Activated CD4-positive, CD25-positive, alpha-beta regulatory T cell treated with anti-CD3 and anti-CD28 coated beads, Interleukin-2, amount 50 U/mL, for 24 hours (primary cell): Measurements from ENCODE around the gene MILR1.
"Not testable (repeated sequence)": the region's sequence is repeated elsewhere in the genome, so short reads cannot be mapped to it uniquely, and the experiment has no call there.

Experiments used
- ATAC-seq, 2 donors: fragments of 150-1000 bp; cut with Tn5 transposase; one replicate each; pipeline ENCODE4 v1.10.0; 2021; ENCODE audit warnings: mild to moderate bottlenecking in 1 of 2, moderate library complexity in 1 of 2

The MILR1 gene

DNA sequence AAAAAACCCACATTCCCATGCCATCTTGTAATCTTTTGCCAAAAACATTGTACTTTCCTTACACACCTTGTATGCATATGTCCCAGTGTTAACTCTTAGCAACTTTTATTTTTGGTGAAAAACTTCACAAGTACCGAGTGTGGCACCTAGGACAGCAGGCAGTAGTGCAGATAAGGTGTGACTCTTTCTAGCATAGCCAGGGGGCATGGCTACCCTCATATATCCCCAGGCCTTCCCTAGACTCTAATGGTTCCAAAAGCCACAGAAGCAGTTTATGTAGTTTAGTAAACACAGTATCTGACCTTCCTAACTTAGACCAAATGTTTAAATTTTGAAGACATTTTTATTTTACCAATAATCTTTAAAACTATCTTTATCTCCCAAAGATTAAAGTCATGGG lies 20.5 kb upstream of the MILR1 start:
- no peak for ATAC-seq

DNA sequence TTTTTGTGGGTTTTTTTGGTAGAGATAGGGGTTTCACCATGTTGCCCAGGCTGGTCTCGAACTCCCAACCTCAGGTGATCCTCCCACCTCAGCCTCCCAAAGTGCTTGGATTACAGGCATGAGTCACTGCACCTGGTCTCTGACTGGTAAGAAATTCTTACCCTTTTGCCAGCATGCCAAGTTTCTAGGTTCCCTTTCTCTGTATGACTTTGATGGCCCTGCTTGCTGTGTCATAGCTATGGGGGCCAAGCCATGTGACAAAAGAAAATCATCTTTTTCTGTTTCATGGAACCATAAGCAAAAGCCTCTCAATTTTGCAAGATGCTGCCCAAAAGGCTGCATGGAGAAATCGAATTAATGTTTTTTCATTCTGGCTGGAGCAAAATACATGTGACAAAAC lies 18.9 kb upstream of the MILR1 start:
- ATAC-seq: not testable (repeated sequence)

DNA sequence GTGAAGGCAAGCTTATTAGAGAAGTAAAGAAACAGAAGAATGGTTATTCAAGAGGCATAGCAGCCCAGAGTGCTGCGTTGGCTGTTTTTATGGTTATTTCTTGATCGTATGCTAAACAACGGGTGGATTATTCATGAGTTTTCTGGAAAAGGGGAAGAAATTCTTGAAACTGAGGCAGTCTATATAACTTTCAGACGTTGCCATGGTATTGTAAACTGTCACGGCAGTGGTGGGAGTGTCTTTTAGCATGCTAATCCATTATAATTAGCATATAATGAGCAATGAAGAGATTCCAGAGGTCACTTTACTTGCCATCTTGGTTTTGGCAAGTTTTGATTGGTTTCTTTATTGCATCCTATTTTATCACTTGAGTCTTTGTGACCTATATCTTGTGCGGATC lies 17.4 kb upstream of the MILR1 start:
- ATAC-seq: no peak

DNA sequence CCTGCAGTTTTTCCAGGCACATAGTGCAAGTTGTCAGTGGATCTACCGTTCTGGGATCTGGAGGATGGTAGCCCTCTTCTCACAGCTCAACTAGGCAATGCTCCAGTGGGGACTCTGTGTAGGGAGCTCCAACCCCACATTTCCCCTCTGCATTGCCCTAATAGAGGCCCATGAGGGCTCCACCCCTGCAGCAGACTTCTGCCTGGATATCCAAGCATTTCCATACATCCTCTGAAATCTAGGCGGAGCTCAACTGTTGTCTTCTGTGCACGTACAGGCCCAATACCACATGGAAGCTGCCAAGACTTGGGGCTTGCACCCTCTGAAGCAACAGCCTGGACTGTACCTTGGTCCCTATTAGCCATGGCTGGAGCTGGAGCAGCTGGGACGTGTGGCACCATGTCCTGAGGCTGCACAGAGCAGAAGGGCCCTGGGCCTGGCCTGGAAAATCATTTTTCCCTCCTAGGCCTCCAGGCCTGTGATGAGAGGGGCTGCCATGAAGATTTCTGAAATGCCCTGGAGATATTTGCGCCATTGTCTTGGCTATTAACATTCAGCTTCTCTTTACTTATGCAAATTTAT lies 10.9 kb upstream of the MILR1 start:
- no peak for ATAC-seq

DNA sequence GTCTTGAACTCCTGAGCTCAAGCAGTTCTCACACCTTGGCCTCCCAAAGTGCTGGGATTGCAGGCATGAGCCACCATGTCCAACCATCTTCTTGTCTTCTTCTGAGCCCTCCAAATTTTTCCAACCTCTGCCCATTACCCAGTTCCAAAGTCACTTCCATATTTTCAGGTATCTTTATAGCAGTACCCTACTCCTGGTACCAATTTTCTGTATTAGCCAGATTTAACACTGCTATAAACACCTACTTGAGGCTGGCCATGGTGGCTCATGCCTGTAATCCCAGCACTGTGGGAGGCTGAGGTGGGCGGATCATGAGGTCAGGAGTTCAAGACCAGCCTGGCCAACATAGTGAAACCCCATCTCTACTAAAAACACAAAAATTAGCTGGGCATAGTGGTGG lies 9.4 kb upstream of the MILR1 start:
- not testable (repeated sequence) for ATAC-seq

DNA sequence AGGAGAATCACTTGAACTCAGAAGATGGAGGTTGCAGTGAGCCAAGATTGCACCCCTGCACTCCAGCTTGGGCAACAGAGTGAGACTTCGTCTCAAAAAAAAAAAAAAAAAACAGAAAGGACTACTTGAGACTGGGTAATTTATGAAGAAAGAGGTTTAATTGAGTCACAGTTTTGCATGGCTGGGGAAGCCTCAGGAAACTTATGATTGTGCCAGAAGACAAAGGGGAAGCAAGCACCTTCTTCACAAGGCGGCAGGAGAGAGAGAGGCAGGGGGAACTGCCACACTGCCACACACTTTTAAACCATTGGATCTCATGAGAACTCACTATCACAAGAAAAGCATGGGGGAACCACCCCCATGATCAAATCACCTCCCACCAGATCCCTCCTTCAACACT lies 9.0 kb upstream of the MILR1 start:
- ATAC-seq: no peak

DNA sequence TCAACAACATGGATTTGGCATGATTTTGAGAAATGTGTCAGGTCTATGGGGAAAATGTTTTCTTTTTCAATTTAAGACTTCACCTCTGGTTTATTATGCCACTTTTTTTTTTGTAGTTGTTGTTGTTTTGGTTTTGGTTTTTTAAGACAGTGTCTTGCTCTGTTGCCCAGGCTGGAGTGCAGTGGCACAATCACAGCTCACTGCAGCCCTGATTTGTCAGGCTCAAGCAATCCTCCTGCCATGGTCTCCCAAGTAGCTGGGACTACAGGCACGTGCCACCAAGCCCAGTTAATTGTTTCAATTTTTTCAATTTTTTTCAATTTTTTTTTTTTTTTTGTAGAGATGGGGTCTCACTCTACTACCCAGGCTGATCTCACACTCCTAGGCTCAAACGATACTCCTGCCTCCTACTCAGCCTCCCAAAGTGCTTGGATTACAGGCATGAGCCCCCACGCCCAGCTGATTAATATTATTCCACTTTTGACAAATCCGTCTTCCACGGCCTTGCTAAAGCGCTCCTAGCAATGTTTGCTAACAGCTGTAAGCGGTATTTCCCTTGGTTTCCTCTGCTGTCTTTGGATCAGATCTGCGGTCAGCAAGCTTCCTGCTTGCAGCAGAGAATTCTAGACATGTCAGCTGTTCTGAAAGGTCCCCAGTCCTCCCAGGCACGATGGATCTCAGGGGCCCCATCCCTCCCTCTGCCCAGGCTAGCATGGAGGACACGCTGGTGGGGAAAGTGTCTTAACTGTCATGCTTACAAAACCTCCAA lies 7.0 kb upstream of the MILR1 start:
- ATAC-seq: peak in 1 of 2 donors; percentile 36

DNA sequence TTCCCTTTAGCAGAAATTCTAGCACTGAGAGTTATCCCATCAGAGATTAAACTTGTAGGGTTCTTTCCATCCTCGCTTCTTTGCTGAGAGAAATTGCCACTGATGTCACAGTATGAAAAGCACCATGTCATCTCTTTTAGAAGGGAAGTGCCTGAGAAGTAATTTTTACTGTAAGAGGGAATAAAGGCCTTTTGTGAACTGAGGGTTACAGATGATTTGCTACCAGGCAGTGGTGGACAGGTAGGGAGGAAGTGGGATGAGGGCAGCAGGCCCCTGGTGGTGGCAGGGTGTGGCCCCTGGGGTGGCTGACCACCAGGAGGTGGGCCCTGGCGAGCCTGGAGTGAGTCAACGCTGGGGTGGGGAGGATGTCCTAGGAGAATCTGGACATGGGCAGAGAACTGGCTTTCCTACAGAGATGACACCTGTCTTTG lies 6.4 kb upstream of the MILR1 start:
- no peak for ATAC-seq

DNA sequence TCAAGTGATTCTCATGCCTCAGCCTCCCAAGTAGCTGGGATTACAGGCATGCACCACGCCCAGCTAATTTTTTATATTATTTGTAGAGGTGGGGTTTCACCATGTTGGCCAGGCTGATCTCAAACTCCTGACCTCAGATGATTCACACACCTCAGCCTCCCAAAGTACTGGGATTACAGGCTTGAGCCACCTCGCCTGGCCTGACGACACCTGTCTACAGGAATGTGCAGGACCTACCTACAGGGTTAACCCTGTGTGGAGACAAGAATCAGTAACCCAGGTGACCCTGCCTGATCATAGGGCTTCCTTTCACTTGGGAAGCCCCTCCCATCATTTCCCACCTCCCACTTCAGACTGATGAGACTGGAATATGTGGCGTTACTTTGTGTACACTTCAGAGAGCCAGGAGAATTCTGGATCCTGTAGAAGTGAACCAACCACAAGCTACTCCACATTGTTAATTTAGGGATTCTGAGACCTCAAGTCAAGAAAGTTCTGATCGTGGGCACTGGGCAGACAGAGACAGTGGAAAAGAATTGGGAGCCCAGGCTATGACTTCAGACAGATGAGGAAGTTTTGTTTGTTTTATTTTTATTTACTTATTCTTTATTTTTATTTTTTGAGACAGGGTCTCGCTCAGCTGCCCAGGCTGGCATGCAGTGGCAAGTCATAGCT lies 5.7 kb upstream of the MILR1 start:
- no peak for ATAC-seq

DNA sequence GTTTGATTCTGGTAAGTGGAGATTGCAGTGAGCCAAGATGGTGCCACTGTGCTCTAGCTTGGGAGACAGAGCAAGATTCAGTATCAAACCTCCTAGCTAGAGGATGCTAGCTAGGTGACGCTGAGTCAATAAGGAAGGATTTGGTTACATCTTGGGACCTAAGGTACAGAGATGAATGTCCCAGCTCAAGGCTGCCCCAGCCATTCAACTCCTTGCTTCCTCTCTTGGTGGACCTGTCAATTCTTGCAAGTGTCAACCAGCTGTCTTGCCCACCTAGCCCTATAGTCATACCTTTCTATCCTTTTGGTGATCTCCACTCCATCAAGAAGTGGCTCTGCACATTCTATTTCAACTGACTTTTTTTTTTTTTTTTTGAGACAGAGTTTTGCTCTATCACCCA lies 1.4 kb upstream of the MILR1 start:
- no peak for ATAC-seq

DNA sequence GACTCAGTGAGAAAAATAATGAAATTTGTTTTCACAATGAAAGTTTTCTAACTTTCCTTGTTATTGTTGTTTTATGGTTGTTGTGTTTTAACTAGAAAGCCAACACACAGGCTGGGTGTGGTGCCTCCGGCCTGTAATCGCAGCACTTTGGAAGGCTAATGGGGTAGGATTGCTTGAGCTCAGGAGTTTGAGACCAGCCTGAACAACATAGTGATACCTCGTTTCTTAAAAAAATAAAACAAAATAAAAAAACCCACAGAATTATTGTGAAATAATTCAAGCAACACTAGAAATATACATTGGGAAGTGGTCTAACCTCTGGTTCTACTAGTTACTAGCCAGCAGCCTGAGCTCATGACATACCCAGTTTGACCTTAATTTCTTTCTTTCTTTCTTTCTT lies 630 bp downstream of the MILR1 start:
- no peak for ATAC-seq

DNA sequence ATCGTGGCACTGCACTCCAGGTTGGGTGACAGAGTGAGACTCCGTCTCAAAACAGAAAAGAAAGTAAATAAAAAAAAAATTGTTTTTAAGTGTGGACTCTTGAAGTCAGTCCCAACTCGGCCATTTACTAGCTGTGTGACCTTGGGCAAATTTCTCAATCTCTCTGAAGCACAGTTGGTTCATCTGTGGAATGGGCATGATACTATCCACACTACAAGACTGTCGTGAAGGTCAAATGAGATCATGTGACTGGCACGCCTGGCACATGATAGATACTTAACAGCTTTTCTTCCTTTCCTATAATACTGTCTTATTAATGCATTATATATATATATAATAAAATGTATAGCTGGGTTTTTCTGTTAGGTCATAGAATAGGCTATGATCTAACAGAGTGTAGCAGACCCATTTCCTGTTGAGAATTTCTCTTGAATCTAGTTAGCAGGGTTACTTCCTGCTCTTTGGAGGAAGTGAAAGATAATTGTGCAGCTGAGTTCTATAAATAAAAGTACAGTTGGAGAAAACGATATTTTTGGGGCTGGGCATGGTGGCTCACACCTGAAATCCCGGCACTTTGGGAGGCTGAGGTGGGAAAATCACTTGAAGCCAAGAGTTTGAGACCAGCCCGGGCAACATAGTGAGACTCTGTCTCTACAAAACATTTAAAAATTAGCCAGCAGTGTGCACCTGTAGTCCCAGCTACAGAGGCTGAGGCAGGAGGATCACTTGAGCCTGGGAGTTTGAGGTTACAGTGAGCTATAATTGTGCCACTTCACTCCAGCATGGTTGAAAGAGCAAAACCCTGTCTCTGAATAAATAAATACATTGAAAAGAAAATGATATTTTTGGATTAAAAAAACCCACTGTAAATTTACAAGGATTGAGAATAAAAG lies 7.3 kb downstream of the MILR1 start:
- no peak for ATAC-seq

DNA sequence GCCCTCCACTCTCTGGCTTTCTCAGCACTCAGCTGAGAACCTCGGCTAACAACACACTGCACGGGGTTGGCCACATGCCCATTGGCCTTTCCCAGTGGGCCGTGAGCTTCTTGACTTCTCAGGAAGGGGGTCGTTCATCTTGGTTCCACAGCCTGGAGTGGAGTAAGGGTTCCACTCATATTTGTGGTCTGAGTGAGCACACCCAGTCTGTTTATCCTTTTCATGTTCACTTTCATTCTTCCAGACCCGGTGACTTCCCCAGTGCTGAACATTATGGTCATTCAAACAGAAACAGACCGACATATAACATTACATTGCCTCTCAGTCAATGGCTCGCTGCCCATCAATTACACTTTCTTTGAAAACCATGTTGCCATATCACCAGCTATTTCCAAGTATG lies 8.2 kb downstream of the MILR1 start:
- ATAC-seq: no peak

DNA sequence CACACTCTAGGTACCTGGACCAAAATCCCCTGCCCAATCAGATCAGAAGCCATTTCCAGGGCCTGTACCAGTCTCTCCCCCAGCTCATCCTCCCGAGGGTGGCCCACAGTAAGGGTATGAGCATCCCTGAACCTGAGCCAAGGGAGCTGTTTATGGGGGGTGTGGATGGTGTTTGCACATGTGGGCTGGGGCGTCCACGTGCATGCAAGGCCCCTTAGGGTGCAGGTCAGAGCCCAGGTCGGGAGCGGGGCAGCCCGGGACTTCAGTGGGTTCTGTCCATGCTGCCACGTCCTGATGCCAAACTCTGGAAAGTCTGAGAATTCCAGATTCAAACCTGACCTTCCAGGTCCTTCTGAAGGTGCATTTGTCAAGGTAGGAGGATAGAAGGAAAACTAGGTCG lies 9.8 kb downstream of the MILR1 start:
- ATAC-seq: no peak

DNA sequence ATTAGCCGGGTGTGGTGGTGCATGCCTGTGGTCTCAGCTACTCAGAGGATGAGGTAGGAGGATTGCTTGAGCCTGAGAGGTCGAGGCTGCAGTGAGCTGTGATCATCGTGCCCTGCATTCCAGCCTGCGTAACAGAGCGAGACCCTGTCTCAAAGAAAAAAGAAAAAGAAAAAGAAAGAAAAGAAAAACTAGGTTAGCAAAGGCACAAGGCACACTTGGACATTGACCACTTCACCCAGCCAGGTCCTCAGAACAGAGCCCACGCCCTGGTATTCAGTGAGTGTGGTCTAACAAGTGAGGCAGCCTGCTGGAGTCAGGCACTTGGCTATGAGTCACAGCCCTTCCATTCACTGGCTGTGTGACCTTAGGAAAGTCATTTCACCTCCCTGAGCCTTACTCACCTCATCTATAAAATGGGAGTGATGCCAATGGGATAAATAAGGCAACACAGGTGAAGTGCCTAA lies 10.4 kb downstream of the MILR1 start:
- ATAC-seq: no peak

DNA sequence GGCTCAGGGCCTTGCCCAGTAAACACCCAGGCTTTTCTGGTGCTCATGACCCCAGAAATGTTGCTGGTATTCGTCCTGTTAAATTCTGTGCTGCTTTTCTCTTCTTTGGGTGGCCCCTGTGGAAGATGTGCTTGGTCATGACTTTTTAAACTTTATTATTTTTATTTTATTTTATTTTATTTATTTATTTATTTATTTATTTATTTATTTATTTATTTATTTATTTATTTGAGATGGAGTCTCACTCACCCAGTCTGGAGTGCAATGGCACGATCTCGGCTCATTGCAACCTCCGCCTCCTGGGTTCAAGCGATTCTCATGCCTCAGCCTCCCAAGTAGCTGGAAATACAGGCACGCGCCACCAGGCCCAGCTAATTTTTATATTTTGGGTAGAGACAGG lies 10.9 kb downstream of the MILR1 start:
- ATAC-seq: not testable (repeated sequence)

DNA sequence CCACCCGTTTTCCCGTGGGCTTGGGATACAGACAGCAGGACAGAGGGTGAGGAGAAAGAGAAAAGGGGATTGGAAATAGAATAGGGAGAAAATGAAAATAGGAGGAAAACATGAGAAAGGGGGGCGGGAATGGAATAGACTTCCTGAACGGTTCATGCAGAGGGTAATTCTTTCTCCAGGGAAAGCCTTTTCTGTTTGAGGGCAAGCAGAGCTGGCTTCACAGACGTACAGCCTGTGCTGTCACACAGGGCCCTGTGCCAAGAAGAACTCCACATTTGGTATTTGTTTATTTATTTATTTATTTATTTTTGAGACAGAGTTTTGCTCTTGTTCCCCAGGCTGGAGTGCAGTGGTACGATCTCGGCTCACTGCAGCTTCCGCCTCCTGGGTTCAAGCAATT lies 12.0 kb downstream of the MILR1 start:
- no peak for ATAC-seq

DNA sequence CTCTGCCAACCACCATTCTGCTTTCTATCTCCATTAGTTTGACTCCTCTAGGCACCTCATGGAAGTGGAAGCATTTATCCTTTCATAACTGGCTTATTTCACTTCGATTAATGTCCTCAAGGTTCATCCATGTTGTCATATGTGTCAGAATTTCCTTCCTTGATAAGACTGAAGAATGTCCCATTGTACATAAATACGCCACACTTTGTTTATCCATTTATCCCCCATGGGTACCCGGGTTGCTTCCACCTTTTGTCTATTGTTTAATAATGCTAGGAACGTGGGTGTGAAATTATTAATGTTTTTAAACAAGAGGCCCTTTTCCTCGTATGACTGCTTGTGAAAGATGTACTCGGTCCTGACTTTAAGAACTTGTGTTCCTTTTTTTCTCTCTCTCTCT lies 12.9 kb downstream of the MILR1 start:
- no peak for ATAC-seq

DNA sequence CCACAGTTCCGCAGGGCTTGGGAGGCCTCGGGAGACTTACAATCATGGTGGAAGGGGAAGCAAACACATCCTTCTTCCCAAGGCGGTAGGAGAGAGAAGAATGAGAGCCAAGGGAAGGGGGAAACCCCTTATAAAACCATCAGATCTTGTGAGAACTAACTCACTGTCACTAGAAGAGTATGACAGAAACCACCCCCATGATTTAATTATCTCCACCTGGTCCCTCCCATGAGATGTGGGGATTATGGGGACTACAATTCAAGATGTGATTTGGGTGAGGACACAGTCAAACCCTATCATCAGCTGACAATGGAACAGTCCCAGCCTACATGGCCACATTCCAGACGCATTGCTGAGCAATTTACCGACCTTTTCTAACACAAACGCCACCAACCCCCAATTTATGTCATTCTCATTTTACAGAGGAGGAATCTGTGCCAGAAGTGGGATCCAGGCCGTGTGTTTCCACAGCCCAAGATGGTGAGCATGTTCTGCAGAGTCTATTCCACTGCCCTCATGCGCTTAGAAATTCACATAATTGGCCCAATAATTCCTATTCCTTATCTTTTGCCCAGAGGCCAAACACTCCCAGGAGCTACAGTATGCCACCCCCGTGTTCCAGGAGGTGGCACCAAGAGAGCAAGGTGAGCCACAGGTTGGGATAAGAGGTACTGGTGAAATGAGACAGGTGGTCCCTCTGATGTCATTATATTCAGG lies 17.3 kb downstream of the MILR1 start:
- ATAC-seq: no peak

DNA sequence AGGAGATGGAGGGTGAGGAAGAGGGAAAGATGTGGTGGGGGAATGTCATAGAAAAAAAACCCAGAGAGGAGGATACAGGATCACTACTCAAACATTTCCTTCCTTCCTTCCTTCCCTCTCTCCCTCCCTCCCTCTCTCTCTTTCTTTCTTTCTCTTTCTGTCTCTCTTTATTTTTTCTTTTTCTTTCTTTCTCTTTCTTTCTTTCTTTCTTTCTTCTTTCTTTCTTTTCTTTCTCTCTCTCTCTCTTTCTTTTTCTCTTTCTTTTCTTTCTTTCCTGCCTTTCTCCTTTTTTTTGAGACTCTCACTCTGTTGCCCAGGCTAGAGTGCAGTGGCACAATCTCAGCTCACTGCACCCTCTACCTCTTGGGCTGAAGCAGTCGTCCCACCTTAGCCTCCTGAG lies 17.9 kb downstream of the MILR1 start:
- not testable (repeated sequence) for ATAC-seq

DNA sequence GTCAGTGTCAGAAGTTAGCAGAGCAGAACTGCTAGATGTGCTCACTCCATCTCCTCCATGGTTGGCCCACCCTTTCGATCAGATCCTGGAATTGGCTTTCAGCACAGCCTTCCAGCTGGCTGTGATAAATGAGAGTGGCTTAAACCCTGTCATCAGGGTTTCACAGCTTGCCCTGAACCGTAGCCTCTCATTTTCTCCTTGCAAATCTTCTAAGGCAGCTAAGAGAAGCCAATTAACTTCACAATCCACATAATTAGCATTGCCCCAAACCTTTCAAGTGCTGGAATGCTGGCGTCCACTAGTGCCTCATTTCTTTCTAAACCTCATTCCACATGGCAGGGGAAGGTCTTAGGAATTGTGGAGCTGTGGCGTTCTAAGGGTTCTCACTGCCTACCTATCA lies 21.7 kb downstream of the MILR1 start:
- ATAC-seq: no peak

DNA sequence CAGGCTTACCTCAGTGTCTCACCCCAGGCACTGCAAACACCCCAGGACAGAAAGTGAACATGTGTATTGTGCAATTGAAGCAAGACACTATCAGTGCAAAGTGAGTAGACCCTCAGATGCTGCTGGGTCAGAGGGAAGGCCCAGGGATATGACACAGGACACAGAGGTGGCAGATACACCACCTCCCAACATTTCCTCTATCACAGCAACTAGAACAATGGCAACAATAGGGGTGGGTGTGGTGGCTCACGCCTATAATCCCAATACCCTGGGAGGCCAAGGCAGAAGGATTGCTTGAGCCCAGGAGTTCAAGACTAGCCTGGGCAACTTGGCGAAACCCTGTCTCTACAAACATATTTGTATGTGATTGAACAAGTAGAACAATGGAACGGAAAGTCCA lies 22.5 kb downstream of the MILR1 start:
- ATAC-seq: no peak
